ENCODE results near the gene ATG2A.

Gene ATG2A

DNA sequence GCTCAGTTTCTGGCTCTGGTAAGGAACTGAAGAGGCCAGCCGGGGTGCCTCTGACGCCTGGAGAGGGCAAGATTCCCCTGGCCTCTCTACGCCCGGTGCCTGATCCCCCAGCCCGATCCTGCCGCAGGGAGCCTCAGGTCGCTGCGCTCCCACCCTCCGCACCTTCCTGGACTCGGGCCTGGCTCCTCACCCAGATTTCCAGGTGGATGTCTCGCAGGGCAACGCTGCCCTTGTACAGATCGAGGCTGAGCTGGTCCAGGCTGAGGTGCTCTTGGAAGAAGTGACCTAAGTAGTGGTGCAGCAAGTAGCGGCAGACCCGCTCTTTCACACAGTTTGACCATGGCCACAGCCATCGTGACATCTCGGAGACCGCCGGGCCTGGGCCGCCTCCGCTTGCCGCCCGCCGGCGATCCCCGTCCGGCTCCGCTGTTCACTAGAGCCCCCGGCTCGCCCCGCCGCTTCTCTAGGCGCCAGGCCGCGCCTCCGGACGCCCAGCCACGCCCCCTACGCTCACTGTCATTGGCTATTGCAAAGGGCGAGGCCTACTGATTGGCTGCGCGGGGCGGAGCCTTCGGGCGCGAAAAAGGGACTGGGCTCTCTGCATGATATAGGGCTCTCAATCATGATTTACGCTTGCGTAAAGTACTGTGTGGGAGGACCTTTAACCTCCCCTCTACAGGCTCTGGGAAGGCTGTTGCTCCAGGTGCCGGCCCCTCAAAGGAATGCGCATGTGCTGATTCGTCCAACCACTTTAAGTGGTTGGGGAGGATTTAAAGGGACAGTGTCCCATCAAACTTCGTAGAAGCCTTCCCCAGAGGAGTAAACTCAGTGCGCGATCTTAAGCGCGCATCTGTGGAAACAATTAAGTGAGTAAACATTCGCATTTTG is at the start of gene ATG2A:
ATG2A (minus strand) TSS at position 435 of the 888 bp plus-strand sequence; CDS start at position 361, 74 bp downstream.
- no peak for TF ChIP-seq CTCF (conservative IDR thresholded peaks at IDR 0.05)
- peak within 1 kb of the TSS; percentile 91 for H3K27ac ChIP-seq

DNA sequence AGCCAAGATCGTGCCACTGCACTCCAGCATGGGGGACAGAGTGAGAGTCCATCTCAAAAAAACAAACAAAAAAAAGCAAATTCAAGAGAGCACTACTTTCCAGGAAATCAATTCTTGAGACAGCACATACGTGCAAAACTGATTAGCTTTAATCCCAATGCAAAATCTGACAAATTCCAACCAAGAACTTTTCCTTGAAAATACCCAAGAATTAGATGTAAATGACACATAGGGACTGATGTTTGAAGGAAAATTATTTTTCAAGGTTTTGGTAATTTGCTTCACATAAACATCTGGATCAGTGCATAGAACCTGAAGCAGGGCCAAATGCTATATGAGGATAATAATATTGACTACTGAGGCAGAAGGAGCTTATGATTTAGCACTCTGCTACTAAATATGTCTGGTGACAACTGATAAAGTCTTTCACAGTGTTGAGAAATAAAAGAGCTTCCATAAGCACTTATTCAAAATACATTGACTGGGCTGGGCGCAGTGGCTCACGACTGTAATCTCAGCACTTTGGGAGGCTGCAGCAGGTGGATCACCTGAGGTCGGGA is 46.1 kb upstream of the ATG2A start:
- no peak overlapping the region for H3K27ac ChIP-seq
- TF ChIP-seq CTCF (conservative IDR thresholded peaks at IDR 0.05): no peak

GRCh38 chr11:64960719-64961118 is 43.7 kb upstream of the ATG2A start:
- no peak for TF ChIP-seq CTCF (conservative IDR thresholded peaks at IDR 0.05)

DNA sequence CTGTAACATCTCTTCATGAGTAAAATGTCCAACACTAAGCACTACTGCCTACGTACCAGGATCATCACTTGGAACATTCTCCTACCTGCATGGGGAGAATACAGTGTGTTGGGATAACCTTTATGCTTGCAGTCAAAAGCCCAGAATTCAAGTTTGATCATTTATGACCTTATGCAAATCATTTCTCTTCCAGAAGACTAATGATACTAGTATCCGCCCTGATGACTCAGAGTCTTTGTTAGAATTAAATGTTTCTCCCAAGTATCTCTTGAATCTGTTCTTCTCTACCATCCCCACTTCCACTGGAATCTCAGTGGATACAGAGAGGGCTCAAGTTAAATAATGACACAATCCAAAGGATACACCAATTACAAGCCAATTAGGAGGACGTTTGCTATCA is 42.5 kb upstream of the ATG2A start:
- no peak for TF ChIP-seq CTCF (conservative IDR thresholded peaks at IDR 0.05)
- H3K27ac ChIP-seq: no peak overlapping the region

More at GRCh38 chr11:64960719-64961118, 43.7 kb upstream of the ATG2A start:
- no peak overlapping the region for H3K27ac ChIP-seq

DNA sequence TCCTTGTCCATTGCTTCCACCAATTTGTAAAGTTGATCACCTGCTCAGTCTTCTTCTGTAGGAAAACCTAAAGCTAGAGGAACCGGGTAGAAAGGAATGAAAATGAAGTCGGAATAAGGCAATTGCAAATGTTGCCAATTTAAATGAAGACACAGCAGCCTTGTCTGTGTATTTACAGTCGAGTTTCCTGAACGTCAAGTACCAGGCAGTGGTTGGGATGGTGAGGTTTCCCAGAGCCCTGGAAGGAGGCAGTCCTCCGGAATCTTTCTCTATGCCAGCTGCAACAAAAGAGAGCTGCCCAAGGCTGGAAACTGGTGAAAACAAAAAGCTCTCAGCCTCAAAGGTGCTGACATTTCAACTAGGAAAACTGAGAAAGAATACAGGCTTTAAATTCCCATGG is 37.2 kb upstream of the ATG2A start:
- no peak for TF ChIP-seq CTCF (conservative IDR thresholded peaks at IDR 0.05)
- H3K27ac ChIP-seq: no peak overlapping the region

GRCh38 chr11:64951529-64951928 is 34.5 kb upstream of the ATG2A start:
- TF ChIP-seq CTCF (conservative IDR thresholded peaks at IDR 0.05): no peak

GRCh38 chr11:64947208-64947814 is 30.3 kb upstream of the ATG2A start:
- TF ChIP-seq CTCF (conservative IDR thresholded peaks at IDR 0.05): no peak
- H3K27ac ChIP-seq: no peak overlapping the region

More at GRCh38 chr11:64951529-64951928, 34.5 kb upstream of the ATG2A start:
- H3K27ac ChIP-seq: no peak overlapping the region

Data from VCaP (cell line).